ENCODE measurements around the gene SORL1.

GRCh38 chr11:121582296-121582695 lies 130.2 kb downstream of the SORL1 start:
- TF ChIP-seq CTCF (conservative IDR thresholded peaks at IDR 0.05; ENCODE audit: low read length): no peak
- TF ChIP-seq EZH2phosphoT487 (IDR thresholded peaks at IDR 0.05; ENCODE audit: borderline replicate concordance, low read depth, low read length): no peak

Data from OCI-LY7 (cell line).